ENCODE data around the gene SPAAR. TPM values are rescaled to one million over a fixed set of nuclear protein-coding genes. Genes with fewer than 3 reads are reported as not detected.
A peak's percentile ranks its signal among the peaks of the same experiment; 100 is the strongest.

SPAAR gene
- total and polyA plus RNA-seq, 4 experiments from 2014 or later: not detected

- H3K27me3 ChIP-seq (ENCODE audit: insufficient read depth, low read length): no peaks in the 10 kb centered on the region
- no peaks in the 10 kb centered on the region for H3K9me3 ChIP-seq (ENCODE audit: control insufficient read depth in 1 of 2, low read length in 2 of 2)
- H3K27ac ChIP-seq (ENCODE audit: low read depth, low read length): no peak overlapping the region
- CTCF ChIA-PET (ENCODE audit: partially characterized antibody): interaction anchor here (3.7 to 11.7 kb wide), 2 partner anchors 8 to 31 kb away, joined by 18 to 379 read pairs; partner anchors contain the start of genes HRCT1 and SPAAR
- H3K4me3 ChIP-seq (ENCODE audit: low read length in 2 of 2): no peak overlapping the region
- H3K4me1 ChIP-seq (ENCODE audit: insufficient read depth, low read length): peaks cover 62% of the 10 kb centered on the region
- DNase-seq: no peak
- H3K36me3 ChIP-seq (ENCODE audit: insufficient read depth, low read length): no peaks in the 10 kb centered on the region
- no peaks in the 10 kb centered on the region for H3K36me3 Mint-ChIP-seq
- peaks cover 0 to 6% (median 0%) of the 10 kb centered on the region in 8 donors for H3K9me3 Mint-ChIP-seq
- peaks cover 48 to 70% (median 62%) of the 10 kb centered on the region in 4 donors for H3K4me1 Mint-ChIP-seq
- H3K27me3 Mint-ChIP-seq: no peaks in the 10 kb centered on the region
- peak overlapping the region in 3 of 8 donors; percentile 3 to 55 (median 31) for H3K4me3 Mint-ChIP-seq
- H3K27ac Mint-ChIP-seq: peak overlapping the region in 5 of 7 donors; percentile 1 to 74 (median 26)
- intact Hi-C loops (cut with micrococcal nuclease): no loop called here
- POLR2A ChIA-PET (ENCODE audit: partially characterized antibody): no interaction called here
Observed at GRCh38 chr9:35937227-35937626, 27.9 kb downstream of the SPAAR start.

GRCh38 chr9:35938474-35939356, 29.4 kb downstream of the SPAAR start:
- DNase-seq: no peak
- Mint-ChIP-seq H3K4me1 (peaks cover 46 to 73% (median 63%) of the 10 kb centered on the region in 4 donors), H3K27me3 (no peaks in the 10 kb centered on the region), H3K36me3 (no peaks in the 10 kb centered on the region), H3K9me3 (peaks cover 0 to 6% (median 0%) of the 10 kb centered on the region in 8 donors), H3K4me3 (peak overlapping the region in 6 of 8 donors; percentile 17 to 82 (median 54)), H3K27ac (peak overlapping the region; percentile 29 to 89 (median 66))
- Histone ChIP-seq H3K9me3 (ENCODE audit: control insufficient read depth in 1 of 2, low read length in 2 of 2) (no peaks in the 10 kb centered on the region), H3K4me3 (ENCODE audit: low read length in 2 of 2) (no peak overlapping the region), H3K4me1 (ENCODE audit: insufficient read depth, low read length) (peaks cover 69% of the 10 kb centered on the region), H3K27me3 (ENCODE audit: insufficient read depth, low read length) (no peaks in the 10 kb centered on the region), H3K27ac (ENCODE audit: low read depth, low read length) (no peak overlapping the region), H3K36me3 (ENCODE audit: insufficient read depth, low read length) (no peaks in the 10 kb centered on the region)
- intact Hi-C loops (cut with micrococcal nuclease): no loop called here
- CTCF ChIA-PET (ENCODE audit: partially characterized antibody): interaction anchor here (0.8 to 11.7 kb wide), 4 partner anchors 11 to 83 kb away, joined by 3 to 379 read pairs (median 8); partner anchors contain the start of genes HRCT1 and SPAAR
- POLR2A ChIA-PET (ENCODE audit: partially characterized antibody): interaction anchor here (2.3 kb wide), 1 partner anchor 291 kb away, joined by 5 read pairs; no protein-coding TSS in a partner anchor

GRCh38 chr9:35939679-35940250, 30.5 kb downstream of the SPAAR start:
- H3K9me3 ChIP-seq (ENCODE audit: control insufficient read depth in 1 of 2, low read length in 2 of 2): no peaks in the 10 kb centered on the region
- H3K4me3 Mint-ChIP-seq: peak overlapping the region in 6 of 8 donors; percentile 7 to 90 (median 76)
- no peak for DNase-seq
- no peak overlapping the region for H3K4me3 ChIP-seq (ENCODE audit: low read length in 2 of 2)
- intact Hi-C loops (cut with micrococcal nuclease): no loop called here
- no peaks in the 10 kb centered on the region for H3K36me3 Mint-ChIP-seq
- H3K9me3 Mint-ChIP-seq: peaks cover 0 to 6% (median 0%) of the 10 kb centered on the region in 8 donors
- no peaks in the 10 kb centered on the region for H3K27me3 Mint-ChIP-seq
- peaks cover 79% of the 10 kb centered on the region for H3K4me1 ChIP-seq (ENCODE audit: insufficient read depth, low read length)
- H3K4me1 Mint-ChIP-seq: peaks cover 52 to 81% (median 71%) of the 10 kb centered on the region in 4 donors
- ChIA-PET CTCF (ENCODE audit: partially characterized antibody) (interaction anchor here (0.8 to 11.7 kb wide), 8 partner anchors 10 to 149 kb away, joined by 3 to 379 read pairs (median 4); partner anchors contain the start of genes HRCT1 and SPAAR), POLR2A (ENCODE audit: partially characterized antibody) (interaction anchor here (0.8 to 2.3 kb wide), 6 partner anchors 8 to 292 kb away, joined by 3 to 11 read pairs (median 6); partner anchors contain the start of gene OR2S2)
- H3K27ac Mint-ChIP-seq: peak overlapping the region in 6 of 7 donors; percentile 15 to 91 (median 57)
- no peaks in the 10 kb centered on the region for H3K27me3 ChIP-seq (ENCODE audit: insufficient read depth, low read length)
- no peaks in the 10 kb centered on the region for H3K36me3 ChIP-seq (ENCODE audit: insufficient read depth, low read length)
- H3K27ac ChIP-seq (ENCODE audit: low read depth, low read length): no peak overlapping the region

GRCh38 chr9:35940458-35941407, 31.4 kb downstream of the SPAAR start:
- H3K27ac ChIP-seq (ENCODE audit: low read depth, low read length): peak overlapping the region; percentile 4
- Mint-ChIP-seq H3K27me3 (no peaks in the 10 kb centered on the region), H3K4me3 (peak overlapping the region; percentile 17 to 90 (median 73)), H3K9me3 (peaks cover 0 to 6% (median 0%) of the 10 kb centered on the region in 8 donors), H3K36me3 (no peaks in the 10 kb centered on the region), H3K27ac (peak overlapping the region; percentile 72 to 91 (median 87)), H3K4me1 (peaks cover 60 to 91% (median 80%) of the 10 kb centered on the region in 4 donors)
- H3K4me3 ChIP-seq (ENCODE audit: low read length in 2 of 2): no peak overlapping the region
- CTCF ChIA-PET (ENCODE audit: partially characterized antibody): interaction anchor here (0.7 to 11.7 kb wide), 10 partner anchors 13 to 150 kb away, joined by 3 to 379 read pairs (median 4); partner anchors contain the start of genes HRCT1 and SPAAR
- H3K36me3 ChIP-seq (ENCODE audit: insufficient read depth, low read length): no peaks in the 10 kb centered on the region
- intact Hi-C loops (cut with micrococcal nuclease): no loop called here
- peak; percentile 56 to 70 (median 63) for DNase-seq
- peaks cover 89% of the 10 kb centered on the region for H3K4me1 ChIP-seq (ENCODE audit: insufficient read depth, low read length)
- H3K9me3 ChIP-seq (ENCODE audit: control insufficient read depth in 1 of 2, low read length in 2 of 2): no peaks in the 10 kb centered on the region
- H3K27me3 ChIP-seq (ENCODE audit: insufficient read depth, low read length): no peaks in the 10 kb centered on the region
- POLR2A ChIA-PET (ENCODE audit: partially characterized antibody): interaction anchor here (0.6 to 2.3 kb wide), 7 partner anchors 9 to 989 kb away, joined by 3 to 11 read pairs (median 5); partner anchors contain the start of gene OR2S2

GRCh38 chr9:35942286-35942685, 33.0 kb downstream of the SPAAR start:
- Histone ChIP-seq H3K36me3 (ENCODE audit: insufficient read depth, low read length) (no peaks in the 10 kb centered on the region), H3K27ac (ENCODE audit: low read depth, low read length) (no peak overlapping the region), H3K4me1 (ENCODE audit: insufficient read depth, low read length) (peaks cover 86% of the 10 kb centered on the region), H3K9me3 (ENCODE audit: control insufficient read depth in 1 of 2, low read length in 2 of 2) (no peaks in the 10 kb centered on the region), H3K27me3 (ENCODE audit: insufficient read depth, low read length) (no peaks in the 10 kb centered on the region), H3K4me3 (ENCODE audit: low read length in 2 of 2) (no peak overlapping the region)
- intact Hi-C loops (cut with micrococcal nuclease): no loop called here
- no peak for DNase-seq
- no peaks in the 10 kb centered on the region for H3K36me3 Mint-ChIP-seq
- peaks cover 59 to 88% (median 79%) of the 10 kb centered on the region in 4 donors for H3K4me1 Mint-ChIP-seq
- peaks cover 0 to 1% (median 0%) of the 10 kb centered on the region in 8 donors for H3K9me3 Mint-ChIP-seq
- H3K27ac Mint-ChIP-seq: peak overlapping the region in 5 of 7 donors; percentile 22 to 86 (median 83)
- no peaks in the 10 kb centered on the region for H3K27me3 Mint-ChIP-seq
- no peak overlapping the region for H3K4me3 Mint-ChIP-seq
- ChIA-PET POLR2A (ENCODE audit: partially characterized antibody) (interaction anchor here (1.1 to 1.3 kb wide), 2 partner anchors 31 to 36 kb away, joined by 3 read pairs; no protein-coding TSS in a partner anchor), CTCF (ENCODE audit: partially characterized antibody) (interaction anchor here (5.4 to 11.7 kb wide), 3 partner anchors 16 to 36 kb away, joined by 50 to 379 read pairs (median 89); partner anchors contain the start of genes HRCT1, OR2S2 and SPAAR)

GRCh38 chr9:35944173-35944572, 34.9 kb downstream of the SPAAR start:
- Mint-ChIP-seq H3K27ac (peak overlapping the region in 6 of 7 donors; percentile 70 to 84 (median 80)), H3K4me1 (peaks cover 49 to 79% (median 72%) of the 10 kb centered on the region in 4 donors), H3K9me3 (no peaks in the 10 kb centered on the region), H3K36me3 (no peaks in the 10 kb centered on the region), H3K27me3 (no peaks in the 10 kb centered on the region), H3K4me3 (peak overlapping the region in 5 of 8 donors; percentile 2 to 63 (median 15))
- H3K36me3 ChIP-seq (ENCODE audit: insufficient read depth, low read length): no peaks in the 10 kb centered on the region
- DNase-seq: no peak
- CTCF ChIA-PET (ENCODE audit: partially characterized antibody): interaction anchor here (0.9 to 11.7 kb wide), 11 partner anchors 8 to 79 kb away, joined by 3 to 379 read pairs (median 10); partner anchors contain the start of genes HRCT1, OR2S2 and SPAAR
- intact Hi-C loops (cut with micrococcal nuclease): loop anchor here (2.0 kb wide), 1 partner anchor 33 kb away; no protein-coding TSS in a partner anchor
- H3K4me3 ChIP-seq (ENCODE audit: low read length in 2 of 2): no peak overlapping the region
- no peaks in the 10 kb centered on the region for H3K9me3 ChIP-seq (ENCODE audit: control insufficient read depth in 1 of 2, low read length in 2 of 2)
- peaks cover 78% of the 10 kb centered on the region for H3K4me1 ChIP-seq (ENCODE audit: insufficient read depth, low read length)
- no peaks in the 10 kb centered on the region for H3K27me3 ChIP-seq (ENCODE audit: insufficient read depth, low read length)
- POLR2A ChIA-PET (ENCODE audit: partially characterized antibody): interaction anchor here (0.8 to 2.4 kb wide), 3 partner anchors 24 to 41 kb away, joined by 3 to 10 read pairs (median 5); no protein-coding TSS in a partner anchor
- H3K27ac ChIP-seq (ENCODE audit: low read depth, low read length): no peak overlapping the region

Data from CD4-positive, alpha-beta memory T cell (primary cell).